Activated CD8-positive, alpha-beta T cell treated with anti-CD3 and anti-CD28 coated beads for 36 hours (primary cell): ENCODE measurements around the gene TUBB2B. TPM values are rescaled to one million over a fixed set of nuclear protein-coding genes. Genes with fewer than 3 reads are reported as not detected.
A peak's percentile ranks its signal among the peaks of the same experiment; 100 is the strongest.

Experiments
- ATAC-seq: fragments of 200-7000 bp; cut with Tn5 transposase; one replicate; pipeline ENCODE4 v1.10.0; 2021; ENCODE audit warnings: mild to moderate bottlenecking, moderate library complexity
- CTCF ChIA-PET: fragments of 350-600 bp; sonication (Branson Sonifier 250); formaldehyde crosslinking; loops from one replicate; lab custom pipeline; 2021; ENCODE audit warnings: antibody characterized with exemption; lab: Charles Lee
- POLR2A ChIA-PET: fragments of 350-600 bp; sonication (Branson Sonifier 250); formaldehyde crosslinking; loops from one replicate; lab custom pipeline; 2021; ENCODE audit warnings: antibody characterized with exemption; lab: Charles Lee
- DNase-seq: peaks from one replicate; pipeline ENCODE4 v3.0.0-alpha.2; 2020
- H3K27ac Mint-ChIP-seq: one replicate; pipeline ENCODE4 v1.8.0; 2021; ENCODE audit warnings: mild to moderate bottlenecking, mixed read lengths
- H3K27me3 Mint-ChIP-seq: one replicate; pipeline ENCODE4 v1.8.0; 2021; ENCODE audit warnings: mixed read lengths
- H3K36me3 Mint-ChIP-seq: one replicate; pipeline ENCODE4 v1.8.0; 2021; ENCODE audit warnings: low read depth, mixed read lengths
- H3K4me1 Mint-ChIP-seq: one replicate; pipeline ENCODE4 v1.8.0; 2021; ENCODE audit warnings: low read depth, mixed read lengths
- H3K4me3 Mint-ChIP-seq: one replicate; pipeline ENCODE4 v1.8.0; 2021; ENCODE audit warnings: mild to moderate bottlenecking, moderate library complexity, mixed read lengths
- H3K9me3 Mint-ChIP-seq: one replicate; pipeline ENCODE4 v1.8.0; 2021; ENCODE audit warnings: mixed read lengths
- intact Hi-C: fragments of 100-400 bp; cut with micrococcal nuclease; formaldehyde crosslinking; loops from one replicate; pipeline ENCODE4 v1.10.0; 2022
- total RNA-seq, 2 experiments: library from RNA; stranded (reverse); gene quantifications; one replicate each; pipeline ENCODE4 v1.2.3, GENCODE V29; 2021
- TF ChIP-seq, protein P1 (sequence below): fragments of 200-600 bp; IDR thresholded peaks from one replicate; pipeline ENCODE4 v1.8.0; 2022; ENCODE audit warnings: antibody characterized with exemption, mild to moderate bottlenecking

The TUBB2B gene
- total RNA-seq, 2 experiments from 2014 or later: 0.41 to 0.67 TPM

DNA sequence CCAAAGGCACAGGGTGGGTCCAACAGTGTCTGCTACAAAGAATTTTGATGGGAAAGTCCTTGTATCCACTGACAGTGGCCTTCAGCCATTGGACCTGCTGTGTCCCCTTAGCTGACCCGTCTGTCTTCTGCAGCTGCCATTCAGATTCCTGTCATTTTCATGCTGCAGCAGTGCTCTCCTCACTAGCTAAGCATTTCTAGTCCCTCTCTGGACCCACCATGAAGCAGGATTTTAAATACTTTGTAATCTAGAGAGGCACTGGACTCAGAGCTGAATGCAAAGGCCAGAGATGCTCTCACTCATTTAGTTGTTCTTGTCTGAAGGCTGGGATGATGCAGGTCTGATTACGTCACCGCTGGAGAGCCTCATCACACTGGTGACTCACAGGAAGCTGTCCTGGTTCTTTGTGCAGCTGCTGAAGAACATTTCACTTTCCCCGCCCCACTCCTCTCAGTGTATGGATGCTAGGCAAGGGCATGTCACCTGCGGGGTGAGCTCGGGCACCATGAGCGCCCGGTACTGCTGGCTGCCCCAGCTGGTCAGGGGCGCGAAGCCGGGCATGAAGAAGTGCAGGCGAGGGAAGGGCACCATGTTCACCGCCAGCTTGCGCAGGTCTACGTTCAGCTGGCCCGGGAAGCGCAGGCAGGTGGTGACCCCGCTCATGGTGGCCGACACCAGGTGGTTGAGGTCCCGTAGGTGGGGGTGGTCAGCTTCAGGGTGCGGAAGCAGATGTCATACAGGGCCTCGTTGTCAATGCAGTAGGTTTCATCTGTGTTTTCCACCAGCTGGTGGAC, 50.7 kb downstream of the TUBB2B start:
- Mint-ChIP-seq H3K4me1 (peaks cover 4% of the 10 kb centered on the region), H3K4me3 (no peak overlapping the region), H3K9me3 (no peaks in the 10 kb centered on the region), H3K36me3 (no peaks in the 10 kb centered on the region), H3K27me3 (peaks cover 3% of the 10 kb centered on the region), H3K27ac (no peak overlapping the region)
- TF ChIP-seq, protein P1, sequence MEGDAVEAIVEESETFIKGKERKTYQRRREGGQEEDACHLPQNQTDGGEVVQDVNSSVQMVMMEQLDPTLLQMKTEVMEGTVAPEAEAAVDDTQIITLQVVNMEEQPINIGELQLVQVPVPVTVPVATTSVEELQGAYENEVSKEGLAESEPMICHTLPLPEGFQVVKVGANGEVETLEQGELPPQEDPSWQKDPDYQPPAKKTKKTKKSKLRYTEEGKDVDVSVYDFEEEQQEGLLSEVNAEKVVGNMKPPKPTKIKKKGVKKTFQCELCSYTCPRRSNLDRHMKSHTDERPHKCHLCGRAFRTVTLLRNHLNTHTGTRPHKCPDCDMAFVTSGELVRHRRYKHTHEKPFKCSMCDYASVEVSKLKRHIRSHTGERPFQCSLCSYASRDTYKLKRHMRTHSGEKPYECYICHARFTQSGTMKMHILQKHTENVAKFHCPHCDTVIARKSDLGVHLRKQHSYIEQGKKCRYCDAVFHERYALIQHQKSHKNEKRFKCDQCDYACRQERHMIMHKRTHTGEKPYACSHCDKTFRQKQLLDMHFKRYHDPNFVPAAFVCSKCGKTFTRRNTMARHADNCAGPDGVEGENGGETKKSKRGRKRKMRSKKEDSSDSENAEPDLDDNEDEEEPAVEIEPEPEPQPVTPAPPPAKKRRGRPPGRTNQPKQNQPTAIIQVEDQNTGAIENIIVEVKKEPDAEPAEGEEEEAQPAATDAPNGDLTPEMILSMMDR: no peak
- ChIA-PET CTCF (interaction anchor here (3.5 kb wide), 1 partner anchor 75 kb away, joined by 10 read pairs; no protein-coding TSS in a partner anchor), POLR2A (no interaction called here)
- intact Hi-C loops: no loop called here
- peak; percentile 94 for ATAC-seq
- peak; percentile 76 for DNase-seq

DNA sequence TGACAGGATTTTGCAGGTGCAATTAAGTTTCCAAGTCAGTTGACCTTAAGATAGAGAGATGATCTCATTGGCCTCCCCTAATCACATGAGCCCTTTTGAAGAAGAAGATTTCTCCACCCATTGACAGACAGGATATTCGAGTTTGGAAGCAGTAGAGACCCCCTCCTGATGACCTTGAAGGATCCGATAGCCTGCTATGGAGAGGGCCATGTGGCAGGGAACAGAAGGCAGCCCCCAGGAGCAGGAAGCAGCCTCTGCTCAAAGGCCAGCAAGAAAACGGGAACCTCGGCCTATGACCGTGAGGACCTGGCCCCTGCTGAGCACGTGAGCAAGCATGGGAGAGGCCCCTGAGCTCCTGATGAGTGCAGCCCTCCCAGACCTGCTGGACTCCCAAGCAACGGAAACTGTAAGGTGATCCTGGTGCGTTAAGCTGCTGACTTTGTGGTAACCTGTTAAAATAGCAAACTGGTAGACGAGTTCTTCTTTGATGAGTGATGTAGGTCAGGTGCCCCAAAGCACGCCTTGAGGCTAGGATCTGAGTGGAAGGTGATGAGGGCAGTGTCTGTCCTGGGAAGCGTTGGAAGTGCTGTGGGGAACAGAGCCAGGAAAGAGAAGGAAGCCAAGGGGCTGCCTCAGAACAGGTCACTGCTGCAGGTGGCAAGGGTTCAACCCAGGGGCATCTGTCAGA, 51.6 kb downstream of the TUBB2B start:
- Mint-ChIP-seq H3K27ac (no peak overlapping the region), H3K4me1 (peaks cover 4% of the 10 kb centered on the region), H3K4me3 (no peak overlapping the region), H3K27me3 (peaks cover 3% of the 10 kb centered on the region), H3K36me3 (no peaks in the 10 kb centered on the region), H3K9me3 (no peaks in the 10 kb centered on the region)
- intact Hi-C loops: no loop called here
- POLR2A ChIA-PET: no interaction called here
- DNase-seq (no peak), ATAC-seq (no peak)
- TF ChIP-seq, protein P1: no peak
- CTCF ChIA-PET: interaction anchor here (3.5 kb wide), 1 partner anchor 75 kb away, joined by 10 read pairs; no protein-coding TSS in a partner anchor

Other genes starting within 250 kb of the TUBB2B start
- gene NQO2, start 227.8 kb downstream of the TUBB2B start, total RNA-seq: 10 to 100 TPM; 23.8 to 24.7 TPM
- gene RIPK1, start 159.2 kb downstream of the TUBB2B start, total RNA-seq: 1 to 10 TPM; 8.8 to 9.0 TPM
- gene BPHL, start 108.9 kb downstream of the TUBB2B start, total RNA-seq: 1 to 10 TPM; 8.4 to 9.5 TPM
- gene TUBB2A, start 70.1 kb downstream of the TUBB2B start, total RNA-seq: 1 to 10 TPM; 1.3 to 1.5 TPM
- gene PSMG4, start 31.3 kb upstream of the TUBB2B start, total RNA-seq: 10 to 100 TPM; 50.2 to 53.9 TPM
- gene SLC22A23, start 229.4 kb upstream of the TUBB2B start, total RNA-seq: under 1 TPM; 0.16 to 0.34 TPM